Inflammatory macrophage treated with lipopolysaccharide for 1 hour (primary cell): ENCODE data around the gene SGSH.
A peak's percentile ranks its signal among the peaks of the same experiment; 100 is the strongest.

Experiments
- DNase-seq, 2 donors: peaks; one replicate each; pipeline ENCODE4 v3.0.0-alpha.2; 2020 to 2022

Gene SGSH

GRCh38 chr17:80182118-80182844 is 37.9 kb downstream of the SGSH start:
- no peak for DNase-seq

DNA sequence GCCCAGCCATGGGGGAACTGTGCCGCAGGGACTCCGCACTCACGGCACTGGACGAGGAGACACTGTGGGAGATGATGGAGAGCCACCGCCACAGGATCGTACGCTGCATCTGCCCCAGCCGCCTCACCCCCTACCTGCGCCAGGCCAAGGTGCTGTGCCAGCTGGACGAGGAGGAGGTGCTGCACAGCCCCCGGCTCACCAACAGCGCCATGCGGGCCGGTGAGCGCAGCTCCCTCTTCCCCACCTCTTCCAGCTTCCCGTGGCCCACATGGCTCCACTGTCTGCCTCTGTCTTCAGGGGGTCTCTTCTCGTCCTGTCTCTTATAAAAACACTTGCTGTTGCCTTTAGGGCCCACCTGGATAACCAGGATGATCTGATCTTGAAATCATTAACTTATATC is 38.7 kb downstream of the SGSH start:
- no peak for DNase-seq

DNA sequence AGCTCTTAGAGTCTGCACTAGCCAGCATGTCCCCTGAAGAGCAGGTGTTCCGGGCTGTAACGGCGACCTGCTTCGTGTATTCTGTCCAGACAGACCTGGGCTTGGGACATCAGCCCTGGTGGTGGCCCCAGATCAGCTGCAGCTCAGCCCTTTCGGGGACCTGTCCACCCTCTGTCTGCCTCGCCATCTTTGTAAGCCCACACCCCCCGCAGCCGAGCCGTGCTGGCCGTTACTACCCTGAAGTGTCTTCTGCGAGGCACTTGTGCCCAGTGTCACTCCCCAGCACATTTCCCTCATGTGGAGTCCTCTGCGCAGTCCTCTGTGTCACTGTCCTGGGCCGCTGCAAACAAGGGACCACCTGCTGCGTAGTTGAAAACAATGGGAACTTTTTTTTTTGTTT is 39.9 kb downstream of the SGSH start:
- DNase-seq: no peak

DNA sequence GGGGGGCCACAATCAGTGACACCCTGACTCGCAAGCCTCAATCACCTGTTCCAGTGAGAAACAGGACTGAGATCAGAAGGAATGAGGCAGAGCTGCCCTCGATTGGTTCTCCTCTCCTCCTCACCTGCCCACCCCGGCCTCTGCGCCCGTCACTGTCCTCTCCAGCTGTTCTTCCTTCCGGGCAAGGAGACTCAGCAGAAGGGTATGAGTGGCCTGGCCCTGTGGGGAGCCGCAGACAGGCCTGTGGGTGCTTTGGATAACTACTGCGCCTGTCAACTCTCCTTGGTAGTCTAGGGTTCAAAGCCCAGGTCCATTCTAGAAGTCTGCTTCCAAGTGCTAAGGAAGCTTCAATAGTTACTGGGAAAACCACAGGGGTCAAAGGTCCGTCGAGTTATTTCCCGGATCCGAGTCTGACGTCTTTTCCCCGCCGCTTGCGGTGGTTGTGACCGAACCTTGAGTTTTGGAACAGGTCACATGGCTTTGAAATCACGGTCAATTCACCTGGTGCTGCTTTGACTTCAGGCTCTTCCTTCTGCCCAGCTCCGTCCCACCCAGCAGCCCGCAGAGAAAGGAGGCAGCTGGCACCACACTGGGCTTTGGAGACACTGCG is 42.0 kb downstream of the SGSH start:
- no peak for DNase-seq

DNA sequence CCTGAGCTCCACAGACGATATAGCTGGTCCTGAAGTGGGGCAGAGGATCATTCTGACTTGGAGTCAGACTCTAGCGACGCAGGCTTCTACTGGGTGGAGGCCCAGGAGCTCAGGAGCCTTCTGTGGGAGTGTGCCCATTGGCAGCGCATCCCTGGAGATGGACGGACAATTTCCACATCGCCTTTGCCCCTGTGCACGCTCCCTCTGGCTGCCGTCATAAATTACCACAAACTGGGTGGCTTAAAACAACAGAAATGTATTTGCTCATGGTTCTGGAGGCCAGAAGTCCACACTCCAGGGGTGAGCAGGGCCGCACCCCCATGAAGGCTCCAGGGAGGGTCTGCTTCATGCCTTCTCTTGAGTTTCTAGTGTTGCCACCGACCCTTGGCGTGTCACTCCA is 43.4 kb downstream of the SGSH start:
- DNase-seq: no peak

DNA sequence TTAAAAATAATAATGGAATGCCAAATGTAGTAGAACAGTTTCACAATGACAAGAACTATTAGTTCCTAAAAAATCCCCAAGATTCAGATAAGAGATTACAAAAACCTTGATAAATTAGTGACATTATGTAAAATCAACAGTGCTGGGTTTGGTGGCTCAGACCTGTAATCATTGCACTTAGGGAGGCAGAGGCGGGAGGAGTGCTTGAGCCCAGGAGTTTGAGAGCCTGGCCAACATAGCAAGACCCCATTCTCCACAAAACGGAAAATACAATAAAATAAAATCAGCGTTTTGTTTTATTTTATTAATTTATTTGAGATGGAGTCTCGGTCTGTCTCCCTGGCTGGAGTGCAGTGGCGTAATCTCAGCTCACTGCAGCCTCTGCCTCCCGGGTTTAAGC is 46.2 kb downstream of the SGSH start:
- no peak for DNase-seq

GRCh38 chr17:80173126-80173525 is 47.0 kb downstream of the SGSH start:
- no peak for DNase-seq

DNA sequence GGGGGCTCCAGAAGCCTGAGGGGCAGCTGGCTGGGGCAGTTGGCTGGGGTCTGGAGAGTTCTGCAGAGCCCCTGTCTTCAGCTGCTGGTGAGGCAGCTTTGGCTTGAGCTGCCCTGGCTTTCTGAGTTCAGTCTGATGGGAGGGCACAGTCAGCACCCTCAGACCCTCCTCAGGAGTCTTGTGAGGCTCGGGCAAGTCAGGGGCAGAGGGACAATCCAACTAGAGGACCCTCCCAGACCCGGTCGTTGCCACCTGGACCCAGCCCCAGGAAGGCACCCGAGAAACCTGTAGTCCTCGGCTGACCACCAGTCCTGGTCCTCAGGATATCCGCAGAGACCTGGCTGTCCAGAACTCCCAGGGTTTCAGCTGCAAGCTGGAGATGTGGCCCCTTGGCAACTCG is 48.5 kb downstream of the SGSH start:
- no peak for DNase-seq

DNA sequence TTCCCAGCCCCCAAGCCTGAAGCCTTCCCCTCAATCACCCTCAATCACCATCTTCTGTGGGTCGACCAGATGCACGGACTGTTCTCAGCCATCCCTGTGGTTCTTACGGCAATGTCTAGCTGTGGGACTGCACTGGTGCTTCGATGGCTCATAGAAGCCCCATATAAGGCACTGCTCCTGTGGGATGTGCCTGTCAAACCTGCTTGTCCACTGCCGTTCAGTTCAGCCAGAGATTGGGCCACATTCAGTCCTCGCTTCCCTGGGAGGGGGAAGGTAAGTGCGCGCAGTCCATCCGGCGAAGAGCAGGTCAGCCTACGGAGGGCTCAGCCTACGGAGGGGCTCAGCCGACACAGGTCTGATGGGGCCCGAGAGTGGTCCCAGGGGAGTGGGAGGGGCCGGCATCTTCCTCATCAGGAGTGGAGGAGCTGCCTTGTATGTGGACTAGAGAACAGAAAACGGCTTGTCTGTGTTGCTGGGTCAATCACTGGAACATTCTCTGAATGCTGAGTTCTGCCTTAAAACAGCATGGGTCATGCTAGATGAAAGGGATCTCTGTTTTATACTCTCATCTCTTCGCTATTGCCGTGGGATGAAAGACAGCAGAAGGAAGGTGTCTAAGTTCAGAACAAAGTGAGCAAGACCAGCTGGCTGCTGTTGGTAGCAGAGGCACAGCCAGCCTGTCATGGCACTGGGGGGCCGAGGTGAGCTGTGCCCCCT is 50.2 kb downstream of the SGSH start, which contains the start of gene CARD14:
TSS of gene CARD14 (plus strand) at position 247 of the 717 bp plus-strand sequence. CDS start 11,409 bp downstream, outside the sequence.
- DNase-seq: no peak

DNA sequence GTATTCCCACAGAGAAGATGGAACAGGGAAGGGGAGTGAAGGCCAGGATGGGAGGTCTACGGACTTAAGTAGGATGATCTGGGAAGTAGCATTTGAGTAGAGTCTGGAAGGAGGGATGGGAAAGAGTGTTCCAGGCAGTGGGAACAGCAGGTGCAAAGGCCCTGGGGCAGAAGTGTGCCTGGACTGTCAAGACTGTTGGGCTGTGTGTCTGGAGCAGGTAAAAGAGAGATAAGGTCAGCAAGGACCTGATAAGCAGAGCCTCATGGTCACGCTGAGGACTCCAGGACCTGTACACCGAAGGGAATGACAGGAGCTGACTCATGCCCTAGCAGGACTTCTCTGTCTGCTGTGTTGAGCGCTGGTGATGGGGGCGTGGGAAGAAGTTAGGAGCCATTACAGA is 51.0 kb downstream of the SGSH start:
- no peak for DNase-seq

DNA sequence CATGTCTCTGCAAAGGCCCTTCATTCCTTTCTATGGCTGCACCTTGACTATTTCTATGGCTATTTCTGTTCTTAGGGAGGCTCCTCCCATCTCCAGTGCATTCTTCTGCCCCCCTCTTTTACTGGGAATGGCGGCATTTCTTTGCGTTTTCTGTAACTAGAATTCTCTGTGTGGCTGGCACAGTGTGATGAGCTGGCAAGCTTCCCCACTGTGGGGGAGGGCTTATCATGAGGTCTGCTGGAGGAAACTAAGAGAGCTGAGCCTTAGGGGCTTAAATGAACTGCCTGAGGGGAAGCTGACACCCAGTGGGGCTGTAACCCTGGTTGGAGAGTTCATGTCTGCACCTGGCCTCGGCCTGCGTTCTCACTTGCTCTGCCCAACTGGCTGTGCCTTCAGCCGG is 51.8 kb downstream of the SGSH start:
- no peak for DNase-seq

DNA sequence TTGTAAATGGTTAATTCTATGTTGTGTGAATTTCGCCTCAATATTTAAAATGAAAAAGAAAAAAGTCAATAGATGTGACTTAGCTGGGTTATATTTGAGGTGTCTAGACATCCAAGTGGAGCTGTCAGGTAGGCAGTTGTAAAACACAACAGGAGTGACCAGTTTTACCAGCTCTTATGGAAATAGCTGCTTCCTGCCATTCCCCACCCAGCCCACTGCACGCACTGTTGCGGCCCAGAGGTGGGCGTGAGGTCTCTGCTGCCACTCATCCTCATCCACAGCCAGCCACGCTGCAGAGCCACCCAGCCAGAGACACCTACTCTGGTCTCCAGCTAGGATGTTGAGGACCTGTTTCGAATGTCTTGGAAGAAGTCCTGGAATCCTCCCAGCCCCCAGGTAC is 53.7 kb downstream of the SGSH start:
- DNase-seq: no peak

- no peak for DNase-seq
These were observed 55.9 kb downstream of the SGSH start for GRCh38 chr17:80164185-80164584.

- no peak for DNase-seq
These were observed 56.8 kb downstream of the SGSH start for GRCh38 chr17:80163336-80163735.

DNA sequence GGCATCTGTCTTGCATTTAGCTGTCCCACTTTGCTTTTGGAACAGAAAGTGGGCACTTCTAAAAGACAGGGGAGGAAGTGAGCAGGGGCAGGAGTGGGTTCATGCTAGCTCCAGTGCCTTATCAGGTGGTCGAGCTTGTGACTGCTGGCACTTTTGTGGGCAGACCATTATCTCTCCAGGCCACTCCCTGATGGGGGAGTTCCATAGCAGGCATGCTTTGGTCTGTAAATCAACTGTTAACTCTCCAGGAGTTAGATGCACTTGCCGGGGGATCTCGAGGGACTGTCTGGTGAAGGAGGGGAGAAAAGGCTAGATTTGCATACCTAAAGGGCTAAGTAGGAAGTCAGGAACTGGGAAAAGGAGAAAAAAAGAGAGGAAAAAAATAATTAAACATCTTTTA is 59.6 kb downstream of the SGSH start:
- peak in 1 of 2 donors; percentile 1 for DNase-seq
